Esophagus squamous epithelium (tissue), 4 donors: ENCODE measurements around the gene NRCAM.

Experiments used
- CTCF ChIP-seq, 6 experiments: fragments of 450-650 bp in 4 of 6; fragments of 200-600 bp in 2 of 6; sonication (generic) in 2 of 6; IDR thresholded peaks; one replicate each; pipeline ENCODE4 v1.5.1; 2016 to 2019; ENCODE audit warnings: antibody characterized with exemption in 6 of 6, mild to moderate bottlenecking in 4 of 6, moderate library complexity in 4 of 6
- POLR2A ChIP-seq, 4 donors: fragments of 450-650 bp; IDR thresholded peaks; one replicate each; pipeline ENCODE4 v1.6.1; 2017; ENCODE audit warnings: antibody characterized with exemption in 4 of 4, mild to moderate bottlenecking in 4 of 4, moderate library complexity in 3 of 4

- TF ChIP-seq CTCF (IDR thresholded peaks at IDR 0.05): no peak
- TF ChIP-seq POLR2A (IDR thresholded peaks at IDR 0.05): no peak
Observed at GRCh38 chr7:108124820-108125219, 331.4 kb downstream of the NRCAM start.
